GM12878 (cell line): ENCODE results near the gene TMEM82. TPM values are rescaled to one million over a fixed set of nuclear protein-coding genes. Genes with fewer than 3 reads are reported as not detected.

Experiments used
- ATAC-seq: fragments of 200-7000 bp; cut with Tn5 transposase; 3 replicates; pipeline ENCODE4 v1.9.1; 2020; ENCODE audit warnings: mild to moderate bottlenecking, moderate library complexity
- BruUV-seq: library from RNA; stranded (reverse); fragments of 400-500 nt; replicated peaks from 2 replicates; lab custom pipeline; 2021; lab: Mats Ljungman, UMichigan
- CTCF ChIA-PET: fragments of 300-600 bp; sonication (Branson Sonifier 250); formaldehyde crosslinking; extraction: SDS; loops from one replicate; lab custom pipeline; 2021; ENCODE audit warnings: inconsistent platforms; lab: Yijun Ruan, JAX
- POLR2A ChIA-PET: fragments of 350-600 bp; formaldehyde crosslinking; extraction: SDS; loops from one replicate; lab custom pipeline; 2021; ENCODE audit warnings: inconsistent platforms; lab: Charles Lee
- RAD21 ChIA-PET: fragments of 300-600 bp; sonication (Branson Sonifier 250); formaldehyde crosslinking; loops from one replicate; lab custom pipeline; 2023; ENCODE audit warnings: antibody characterized with exemption; ENCODE audit not compliant: unreplicated experiment; lab: Charles Lee
- SMC1A ChIA-PET: fragments of 300-600 bp; sonication (Branson Sonifier 250); formaldehyde crosslinking; loops from one replicate; lab custom pipeline; 2023; ENCODE audit not compliant: unreplicated experiment, uncharacterized antibody; lab: Charles Lee
- DNase-seq: peaks from one replicate; pipeline ENCODE4 v3.0.0-alpha.2; 2011; ENCODE audit warnings: low read depth, low spot score
- FAIRE-seq: peaks from 3 replicates; lab custom pipeline; 2011; peaks lifted over from hg19 to GRCh38; lab: Jason Lieb, UNC
- H2AFZ ChIP-seq: 2 replicates; pipeline ENCODE4 v1.6.0; 2011; ENCODE audit warnings: low read depth, low read length, control low read depth; ENCODE audit not compliant: control insufficient read depth
- H3K27ac ChIP-seq: 2 replicates; pipeline ENCODE4 v1.5.1; 2011; ENCODE audit warnings: control low read depth; ENCODE audit not compliant: control insufficient read depth, insufficient read depth
- H3K27me3 ChIP-seq, 2 experiments: replicated peaks in 1 of 2; 2 replicates each; pipeline versions ENCODE4 v1.6.0 to v1.6.1; 2011; ENCODE audit warnings: low read length in 1 of 2; ENCODE audit not compliant: control insufficient read depth in 2 of 2, insufficient read depth in 2 of 2
- H3K36me3 ChIP-seq, 2 experiments: 2 replicates each; pipeline ENCODE4 v1.5.1; 2011; ENCODE audit warnings: low read length in 1 of 2; ENCODE audit not compliant: control insufficient read depth in 2 of 2, insufficient read depth in 2 of 2
- H3K4me1 ChIP-seq: 2 replicates; pipeline ENCODE4 v1.6.1; 2011; ENCODE audit warnings: mild to moderate bottlenecking, low read length, moderate library complexity, mixed read lengths; ENCODE audit not compliant: control insufficient read depth, insufficient read depth
- H3K4me2 ChIP-seq: 2 replicates; pipeline ENCODE4 v1.6.0; 2011; ENCODE audit warnings: control low read depth; ENCODE audit not compliant: control insufficient read depth, insufficient read depth
- H3K4me3 ChIP-seq: fragments of 200-600 bp; sonication (generic); 2 replicates; pipeline ENCODE4 v1.5.1; 2016
- H3K79me2 ChIP-seq: 2 replicates; pipeline ENCODE4 v1.6.0; 2011; ENCODE audit warnings: low read length; ENCODE audit not compliant: control insufficient read depth, insufficient read depth
- H3K9ac ChIP-seq: 2 replicates; pipeline ENCODE4 v1.8.0; 2011; ENCODE audit warnings: low read length, control low read depth, mixed read lengths; ENCODE audit not compliant: control insufficient read depth, insufficient read depth
- H3K9me3 ChIP-seq: replicated peaks from 3 replicates; pipeline ENCODE4 v1.5.1; 2011; ENCODE audit warnings: mild to moderate bottlenecking, low read length; ENCODE audit not compliant: control insufficient read depth, insufficient read depth
- H4K20me1 ChIP-seq: 2 replicates; pipeline ENCODE4 v1.6.0; 2011; ENCODE audit not compliant: control insufficient read depth, insufficient read depth
- EP300 ChIP-seq, 2 experiments: fragments of 150-350 bp in 1 of 2; IDR thresholded peaks; 2 replicates each; pipeline ENCODE4 v1.6.1; 2011 to 2012; ENCODE audit warnings: low read depth in 2 of 2, low read length in 2 of 2, borderline replicate concordance in 1 of 2, improper control_type of control experiment in 1 of 2, inconsistent platforms in 1 of 2; ENCODE audit not compliant: control insufficient read depth in 1 of 2
- JUNB ChIP-seq: IDR thresholded peaks from 2 replicates; pipeline ENCODE4 v1.6.1; 2016; ENCODE audit warnings: antibody characterized with exemption, mild to moderate bottlenecking
- KDM1A ChIP-seq: fragments of 200-600 bp; sonication (generic); IDR thresholded peaks from 2 replicates; pipeline ENCODE4 v1.6.1; 2016; ENCODE audit warnings: borderline replicate concordance
- PKNOX1 ChIP-seq: fragments of 450-650 bp; IDR thresholded peaks from 2 replicates; pipeline ENCODE4 v1.6.1; 2016; ENCODE audit warnings: mild to moderate bottlenecking
- SP1 ChIP-seq: IDR thresholded peaks from one replicate; pipeline ENCODE4 v1.6.1; 2011; ENCODE audit warnings: low read depth, low read length
- SUPT20H ChIP-seq: IDR thresholded peaks from 2 replicates; pipeline ENCODE4 v1.6.1; 2011; ENCODE audit warnings: low read depth, mild to moderate bottlenecking, low read length, moderate library complexity, borderline replicate concordance; ENCODE audit not compliant: control insufficient read depth
- WGBS: methylation state at CpG from one replicate; pipeline ENCODE4 v1.1.6; 2016; ENCODE audit warnings: low lambda C conversion rate; ENCODE audit not compliant: insufficient replicate concordance, insufficient coverage; ENCODE audit errors: missing lambda C conversion rate; 5-methylcytosine and 5-hydroxymethylcytosine counted together
- in situ Hi-C: fragments of 300-500 bp; cut with MboI; formaldehyde crosslinking; loops from 9 replicates; pipeline ENCODE4 v1.14.3; 2018; ENCODE audit warnings: mixed read lengths
- intact Hi-C: fragments of 100-400 bp; cut with micrococcal nuclease; formaldehyde crosslinking; loops from one replicate; pipeline ENCODE4 v1.14.2; 2022; ENCODE audit not compliant: unreplicated experiment
- polyA plus RNA-seq, 11 experiments: library from polyadenylated mRNA; depleted of rRNA in 4 of 11; unstranded in 6 of 11; stranded (reverse) in 5 of 11; fragments of >200 nt; fragmentation: Nextera tagmentation in 4 of 11; fragmentation: Illumina TruSeq in 1 of 11; extraction: Ambion mirVana in 4 of 11; extraction: Trizol in 1 of 11; gene quantifications; 1 replicate in 1 of 11; 2 replicates in 10 of 11; pipeline versions ENCODE4 v1.2.1 to v1.2.3, GENCODE V29; 2011 to 2016; ENCODE audit warnings: inconsistent platforms in 2 of 11, missing spikeins in 2 of 11, low read depth in 1 of 11
- total RNA-seq, 4 experiments: library from RNA; depleted of rRNA in 3 of 4; stranded (reverse); fragments of >200 nt in 3 of 4; fragmentation: Illumina TruSeq in 1 of 4; extraction: Trizol in 1 of 4; gene quantifications; 2 replicates each; pipeline versions ENCODE4 v1.2.1 to v1.2.3, GENCODE V29; 2013 to 2021
- TF ChIP-seq, protein P1 (sequence below): fragments of 150-350 bp; IDR thresholded peaks from 2 replicates; pipeline ENCODE4 v1.6.1; 2016; ENCODE audit warnings: low read depth, low read length
- TF ChIP-seq, protein P2 (sequence below): fragments of 450-650 bp; IDR thresholded peaks from 2 replicates; pipeline ENCODE4 v1.6.1; 2018; ENCODE audit warnings: mild to moderate bottlenecking, low read depth, moderate library complexity; ENCODE audit not compliant: partially characterized antibody

TMEM82 gene
- total and polyA plus RNA-seq, 10 of the 15 experiments (the other 5 are each of a cell fraction or from before 2014, with no cell fraction given): not detected

DNA sequence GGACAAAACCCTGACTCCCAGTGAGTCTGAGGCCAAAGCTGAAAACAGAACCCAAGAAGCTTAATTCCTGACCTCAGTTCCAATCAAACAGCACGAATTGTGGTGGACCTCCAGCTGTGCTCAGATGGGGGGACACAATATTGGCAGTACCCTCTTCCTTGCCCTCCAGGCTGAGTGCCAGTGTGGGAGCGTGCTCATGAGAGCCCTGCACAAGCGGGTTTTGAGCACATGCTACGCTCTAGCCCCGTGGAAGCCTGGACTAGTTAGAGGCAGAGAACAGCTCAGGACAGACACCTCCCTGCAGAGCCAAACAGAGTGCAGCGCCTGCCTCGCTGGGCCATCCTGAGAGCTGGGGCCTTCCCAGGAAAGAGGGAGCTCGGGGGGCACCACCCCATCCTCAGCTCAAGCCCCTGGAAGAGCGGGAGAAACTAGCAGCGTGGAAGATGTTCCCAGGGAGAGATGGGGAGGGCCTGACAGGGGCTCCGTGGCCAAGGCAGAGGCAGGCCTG, 9.0 kb upstream of the TMEM82 start:
- H4K20me1 ChIP-seq: no peaks in the 10 kb centered on the region
- no peak for ATAC-seq
- H3K4me3 ChIP-seq: no peak overlapping the region
- in situ Hi-C loops (no loop called here), intact Hi-C loops (loop anchor here (5.0 kb wide), 1 partner anchor 301 kb away; no protein-coding TSS in a partner anchor)
- no peaks in the 10 kb centered on the region for H3K79me2 ChIP-seq
- SMC1A ChIA-PET: no interaction called here
- H3K4me1 ChIP-seq: no peaks in the 10 kb centered on the region
- peaks cover 7 to 16% of the 10 kb centered on the region in 2 experiments for H3K36me3 ChIP-seq
- RAD21 ChIA-PET: no interaction called here
- FAIRE-seq: no peak
- H2AFZ ChIP-seq: no peak overlapping the region
- no peaks in the 10 kb centered on the region for H3K27me3 ChIP-seq
- no peak overlapping the region for H3K9ac ChIP-seq
- POLR2A ChIA-PET: interaction anchor here (0.6 kb wide), 2 partner anchors 24 to 29 kb away, joined by 3 to 8 read pairs; no protein-coding TSS in a partner anchor
- TF ChIP-seq, protein P1, sequence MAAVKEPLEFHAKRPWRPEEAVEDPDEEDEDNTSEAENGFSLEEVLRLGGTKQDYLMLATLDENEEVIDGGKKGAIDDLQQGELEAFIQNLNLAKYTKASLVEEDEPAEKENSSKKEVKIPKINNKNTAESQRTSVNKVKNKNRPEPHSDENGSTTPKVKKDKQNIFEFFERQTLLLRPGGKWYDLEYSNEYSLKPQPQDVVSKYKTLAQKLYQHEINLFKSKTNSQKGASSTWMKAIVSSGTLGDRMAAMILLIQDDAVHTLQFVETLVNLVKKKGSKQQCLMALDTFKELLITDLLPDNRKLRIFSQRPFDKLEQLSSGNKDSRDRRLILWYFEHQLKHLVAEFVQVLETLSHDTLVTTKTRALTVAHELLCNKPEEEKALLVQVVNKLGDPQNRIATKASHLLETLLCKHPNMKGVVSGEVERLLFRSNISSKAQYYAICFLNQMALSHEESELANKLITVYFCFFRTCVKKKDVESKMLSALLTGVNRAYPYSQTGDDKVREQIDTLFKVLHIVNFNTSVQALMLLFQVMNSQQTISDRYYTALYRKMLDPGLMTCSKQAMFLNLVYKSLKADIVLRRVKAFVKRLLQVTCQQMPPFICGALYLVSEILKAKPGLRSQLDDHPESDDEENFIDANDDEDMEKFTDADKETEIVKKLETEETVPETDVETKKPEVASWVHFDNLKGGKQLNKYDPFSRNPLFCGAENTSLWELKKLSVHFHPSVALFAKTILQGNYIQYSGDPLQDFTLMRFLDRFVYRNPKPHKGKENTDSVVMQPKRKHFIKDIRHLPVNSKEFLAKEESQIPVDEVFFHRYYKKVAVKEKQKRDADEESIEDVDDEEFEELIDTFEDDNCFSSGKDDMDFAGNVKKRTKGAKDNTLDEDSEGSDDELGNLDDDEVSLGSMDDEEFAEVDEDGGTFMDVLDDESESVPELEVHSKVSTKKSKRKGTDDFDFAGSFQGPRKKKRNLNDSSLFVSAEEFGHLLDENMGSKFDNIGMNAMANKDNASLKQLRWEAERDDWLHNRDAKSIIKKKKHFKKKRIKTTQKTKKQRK: no peak
- TF ChIP-seq PKNOX1 (no peak), KDM1A (no peak), SP1 (no peak), EP300 (IDR thresholded peaks at IDR 0.05; ENCODE audit: borderline replicate concordance in 1 of 2, control insufficient read depth in 1 of 2, low read depth in 2 of 2, low read length in 2 of 2) (no peak), SUPT20H (no peak), JUNB (no peak)
- TF ChIP-seq, protein P2, sequence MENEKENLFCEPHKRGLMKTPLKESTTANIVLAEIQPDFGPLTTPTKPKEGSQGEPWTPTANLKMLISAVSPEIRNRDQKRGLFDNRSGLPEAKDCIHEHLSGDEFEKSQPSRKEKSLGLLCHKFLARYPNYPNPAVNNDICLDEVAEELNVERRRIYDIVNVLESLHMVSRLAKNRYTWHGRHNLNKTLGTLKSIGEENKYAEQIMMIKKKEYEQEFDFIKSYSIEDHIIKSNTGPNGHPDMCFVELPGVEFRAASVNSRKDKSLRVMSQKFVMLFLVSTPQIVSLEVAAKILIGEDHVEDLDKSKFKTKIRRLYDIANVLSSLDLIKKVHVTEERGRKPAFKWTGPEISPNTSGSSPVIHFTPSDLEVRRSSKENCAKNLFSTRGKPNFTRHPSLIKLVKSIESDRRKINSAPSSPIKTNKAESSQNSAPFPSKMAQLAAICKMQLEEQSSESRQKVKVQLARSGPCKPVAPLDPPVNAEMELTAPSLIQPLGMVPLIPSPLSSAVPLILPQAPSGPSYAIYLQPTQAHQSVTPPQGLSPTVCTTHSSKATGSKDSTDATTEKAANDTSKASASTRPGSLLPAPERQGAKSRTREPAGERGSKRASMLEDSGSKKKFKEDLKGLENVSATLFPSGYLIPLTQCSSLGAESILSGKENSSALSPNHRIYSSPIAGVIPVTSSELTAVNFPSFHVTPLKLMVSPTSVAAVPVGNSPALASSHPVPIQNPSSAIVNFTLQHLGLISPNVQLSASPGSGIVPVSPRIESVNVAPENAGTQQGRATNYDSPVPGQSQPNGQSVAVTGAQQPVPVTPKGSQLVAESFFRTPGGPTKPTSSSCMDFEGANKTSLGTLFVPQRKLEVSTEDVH: no peak
- H3K27ac ChIP-seq: no peak overlapping the region
- CTCF ChIA-PET: no interaction called here
- no peak for DNase-seq
- no TSS peak for BruUV-seq
- 83% methylated on average over 11 of the region's 11 CpGs for WGBS
- H3K4me2 ChIP-seq: no peak overlapping the region
- H3K9me3 ChIP-seq: no peaks in the 10 kb centered on the region
